HAP-1 (cell line): ENCODE data around the gene BPIFB2.
A peak's percentile ranks its signal among the peaks of the same experiment; 100 is the strongest.

ENCODE experiments used
- DNase-seq, 2 experiments: peaks; one replicate each; pipeline ENCODE4 v3.0.0-alpha.2; 2016 to 2020; ENCODE audit warnings: low spot score in 2 of 2
- H3K27me3 ChIP-seq: fragments of 250-450 bp; sonication (Bioruptor Pico); 2 replicates; pipeline ENCODE4 v1.5.1; 2020; ENCODE audit warnings: low read depth, mild to moderate bottlenecking, moderate library complexity
- H3K36me3 ChIP-seq: fragments of 250-450 bp; sonication (Bioruptor Pico); replicated peaks from 2 replicates; pipeline ENCODE4 v1.5.1; 2020; ENCODE audit warnings: mild to moderate bottlenecking
- H3K4me1 ChIP-seq: fragments of 250-450 bp; sonication (Bioruptor Pico); 2 replicates; pipeline ENCODE4 v1.5.1; 2020; ENCODE audit warnings: mild to moderate bottlenecking
- H3K4me3 ChIP-seq: fragments of 250-450 bp; sonication (Bioruptor Pico); 2 replicates; pipeline ENCODE4 v1.5.1; 2020; ENCODE audit warnings: mild to moderate bottlenecking, moderate library complexity
- H3K9me3 ChIP-seq: fragments of 250-450 bp; sonication (Bioruptor Pico); 2 replicates; pipeline ENCODE4 v1.5.1; 2020; ENCODE audit warnings: mild to moderate bottlenecking, moderate library complexity
- in situ Hi-C: fragments of 300-500 bp; cut with MboI; formaldehyde crosslinking; loops from 3 replicates; pipeline ENCODE4 v1.14.3; 2020; ENCODE audit warnings: low sequenced_read_pairs, inconsistent platforms, mixed read lengths

BPIFB2 gene

GRCh38 chr20:33000802-33001466, 6.6 kb upstream of the BPIFB2 start:
- no peaks in the 10 kb centered on the region for H3K27me3 ChIP-seq
- H3K4me1 ChIP-seq: no peaks in the 10 kb centered on the region
- no peak overlapping the region for H3K4me3 ChIP-seq
- no peaks in the 10 kb centered on the region for H3K36me3 ChIP-seq
- peaks cover 3% of the 10 kb centered on the region for H3K9me3 ChIP-seq
- in situ Hi-C loops: no loop called here
- no peak for DNase-seq

- no peak overlapping the region for H3K4me3 ChIP-seq
- no peaks in the 10 kb centered on the region for H3K4me1 ChIP-seq
- H3K9me3 ChIP-seq: peaks cover 3% of the 10 kb centered on the region
- in situ Hi-C loops: no loop called here
- H3K36me3 ChIP-seq: no peaks in the 10 kb centered on the region
- DNase-seq: no peak
- no peaks in the 10 kb centered on the region for H3K27me3 ChIP-seq
These were observed 5.3 kb upstream of the BPIFB2 start for GRCh38 chr20:33002087-33002808.

- Histone ChIP-seq H3K9me3 (peaks cover 3% of the 10 kb centered on the region), H3K4me3 (no peak within 1 kb of the TSS), H3K36me3 (no peaks in the 10 kb centered on the region), H3K27me3 (no peaks in the 10 kb centered on the region), H3K4me1 (no peaks in the 10 kb centered on the region)
- in situ Hi-C loops: no loop called here
- DNase-seq: no peak
These were observed 3.3 kb upstream of the BPIFB2 start, which contains the start of gene SUN5 for GRCh38 chr20:33004141-33004751. Gene SUN5 (minus strand): TSS chr20:33004433. CDS start chr20:33004340, 93 bp downstream.

- Histone ChIP-seq H3K36me3 (no peaks in the 10 kb centered on the region), H3K27me3 (no peaks in the 10 kb centered on the region), H3K4me3 (no peak overlapping the region), H3K4me1 (no peaks in the 10 kb centered on the region), H3K9me3 (peaks cover 3% of the 10 kb centered on the region)
- in situ Hi-C loops: no loop called here
- peak in 1 of 2 experiments; percentile 11 for DNase-seq
These were observed 2.4 kb upstream of the BPIFB2 start for GRCh38 chr20:33005132-33005566.

GRCh38 chr20:33005908-33006775, 1.4 kb upstream of the BPIFB2 start:
- no peaks in the 10 kb centered on the region for H3K36me3 ChIP-seq
- no peak for DNase-seq
- peaks cover 4% of the 10 kb centered on the region for H3K27me3 ChIP-seq
- in situ Hi-C loops: no loop called here
- peaks cover 3% of the 10 kb centered on the region for H3K9me3 ChIP-seq
- H3K4me3 ChIP-seq: no peak overlapping the region
- no peaks in the 10 kb centered on the region for H3K4me1 ChIP-seq

GRCh38 chr20:33006776-33007375, 628 bp upstream of the BPIFB2 start:
- DNase-seq: no peak
- Histone ChIP-seq H3K4me3 (no peak overlapping the region), H3K27me3 (peaks cover 4% of the 10 kb centered on the region), H3K9me3 (peaks cover 3% of the 10 kb centered on the region), H3K4me1 (no peaks in the 10 kb centered on the region), H3K36me3 (no peaks in the 10 kb centered on the region)
- in situ Hi-C loops: no loop called here

GRCh38 chr20:33008336-33009213, 1.1 kb downstream of the BPIFB2 start:
- Histone ChIP-seq H3K9me3 (peaks cover 3% of the 10 kb centered on the region), H3K4me1 (no peaks in the 10 kb centered on the region), H3K36me3 (no peaks in the 10 kb centered on the region), H3K4me3 (no peak overlapping the region), H3K27me3 (peaks cover 4% of the 10 kb centered on the region)
- no peak for DNase-seq
- in situ Hi-C loops: no loop called here

- no peaks in the 10 kb centered on the region for H3K4me1 ChIP-seq
- in situ Hi-C loops: no loop called here
- H3K9me3 ChIP-seq: peaks cover 3% of the 10 kb centered on the region
- no peak overlapping the region for H3K4me3 ChIP-seq
- no peak for DNase-seq
- H3K27me3 ChIP-seq: peaks cover 4% of the 10 kb centered on the region
- H3K36me3 ChIP-seq: no peaks in the 10 kb centered on the region
These were observed 2.0 kb downstream of the BPIFB2 start for GRCh38 chr20:33009214-33010132.

- in situ Hi-C loops: no loop called here
- H3K36me3 ChIP-seq: no peaks in the 10 kb centered on the region
These were observed 2.6 kb downstream of the BPIFB2 start for GRCh38 chr20:33010133-33010504.

GRCh38 chr20:33010674-33011449, 3.4 kb downstream of the BPIFB2 start:
- Histone ChIP-seq H3K27me3 (peaks cover 4% of the 10 kb centered on the region), H3K36me3 (no peaks in the 10 kb centered on the region), H3K4me1 (no peaks in the 10 kb centered on the region), H3K9me3 (no peaks in the 10 kb centered on the region), H3K4me3 (no peak overlapping the region)
- in situ Hi-C loops: no loop called here
- DNase-seq: no peak

More at GRCh38 chr20:33010133-33010504, 2.6 kb downstream of the BPIFB2 start:
- H3K4me1 ChIP-seq: no peaks in the 10 kb centered on the region
- DNase-seq: no peak
- peaks cover 2% of the 10 kb centered on the region for H3K9me3 ChIP-seq
- no peak overlapping the region for H3K4me3 ChIP-seq
- H3K27me3 ChIP-seq: peaks cover 4% of the 10 kb centered on the region
